ENCODE data around the gene KCNK2.

Gene KCNK2
- long read RNA-seq = 0 reads

DNA sequence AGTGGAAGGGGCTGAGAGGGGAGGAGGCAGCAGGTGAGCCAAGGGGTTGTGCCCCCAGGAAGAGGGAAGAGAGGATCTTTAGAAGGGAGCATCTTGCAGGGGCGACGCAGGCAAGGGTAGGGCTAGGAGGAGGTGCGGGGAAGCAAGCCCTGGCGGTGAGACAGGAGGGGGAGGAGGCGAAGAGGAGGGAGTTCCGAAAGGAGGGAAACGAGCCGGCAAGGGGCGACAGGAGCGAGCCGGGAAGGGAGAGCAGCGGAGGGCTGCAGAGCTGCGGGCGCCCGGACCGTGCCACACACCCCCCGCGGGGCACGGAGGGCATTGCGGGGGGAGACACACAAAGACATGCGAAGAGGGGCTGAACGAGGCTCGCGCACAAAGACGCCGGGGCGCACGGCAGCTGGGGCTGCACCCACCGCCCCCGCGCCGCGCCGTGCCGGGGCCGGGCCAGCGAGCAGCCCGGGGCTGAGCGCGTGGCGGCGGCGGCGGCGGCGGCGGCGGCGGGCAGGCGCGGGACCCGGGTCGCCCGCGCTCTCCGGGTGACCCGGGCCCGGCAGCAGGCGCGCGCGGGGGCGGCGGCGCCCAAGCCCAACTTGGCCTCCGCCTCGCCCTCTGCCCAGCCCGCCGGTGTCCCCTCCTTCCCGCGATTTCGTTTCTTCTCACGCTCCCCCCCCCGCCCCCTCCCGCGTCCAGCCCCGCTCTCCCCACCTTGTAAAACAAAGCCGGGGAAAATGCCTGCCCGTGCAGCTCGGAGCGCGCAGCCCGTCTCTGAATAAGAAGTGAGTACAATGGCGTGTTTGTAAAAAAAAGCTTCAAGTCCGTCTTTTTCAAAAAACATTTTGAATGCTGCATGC is at the start of gene KCNK2:
TSS of gene KCNK2 (plus strand) at position 206 of the 851 bp plus-strand sequence. CDS start 649 bp downstream, outside the sequence.
- TF ChIP-seq GABPA (IDR thresholded peaks at IDR 0.05; ENCODE audit: low read depth) (no peak), SPI1 (IDR thresholded peaks at IDR 0.05; ENCODE audit: borderline replicate concordance, low read depth) (no peak), POLR2AphosphoS5 (IDR thresholded peaks at IDR 0.05; ENCODE audit: low read depth) (no peak)
- TF ChIP-seq, protein P1, sequence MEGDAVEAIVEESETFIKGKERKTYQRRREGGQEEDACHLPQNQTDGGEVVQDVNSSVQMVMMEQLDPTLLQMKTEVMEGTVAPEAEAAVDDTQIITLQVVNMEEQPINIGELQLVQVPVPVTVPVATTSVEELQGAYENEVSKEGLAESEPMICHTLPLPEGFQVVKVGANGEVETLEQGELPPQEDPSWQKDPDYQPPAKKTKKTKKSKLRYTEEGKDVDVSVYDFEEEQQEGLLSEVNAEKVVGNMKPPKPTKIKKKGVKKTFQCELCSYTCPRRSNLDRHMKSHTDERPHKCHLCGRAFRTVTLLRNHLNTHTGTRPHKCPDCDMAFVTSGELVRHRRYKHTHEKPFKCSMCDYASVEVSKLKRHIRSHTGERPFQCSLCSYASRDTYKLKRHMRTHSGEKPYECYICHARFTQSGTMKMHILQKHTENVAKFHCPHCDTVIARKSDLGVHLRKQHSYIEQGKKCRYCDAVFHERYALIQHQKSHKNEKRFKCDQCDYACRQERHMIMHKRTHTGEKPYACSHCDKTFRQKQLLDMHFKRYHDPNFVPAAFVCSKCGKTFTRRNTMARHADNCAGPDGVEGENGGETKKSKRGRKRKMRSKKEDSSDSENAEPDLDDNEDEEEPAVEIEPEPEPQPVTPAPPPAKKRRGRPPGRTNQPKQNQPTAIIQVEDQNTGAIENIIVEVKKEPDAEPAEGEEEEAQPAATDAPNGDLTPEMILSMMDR (IDR thresholded peaks at IDR 0.05; ENCODE audit: insufficient read depth, low read length) = no peak
- TF ChIP-seq, protein P2, sequence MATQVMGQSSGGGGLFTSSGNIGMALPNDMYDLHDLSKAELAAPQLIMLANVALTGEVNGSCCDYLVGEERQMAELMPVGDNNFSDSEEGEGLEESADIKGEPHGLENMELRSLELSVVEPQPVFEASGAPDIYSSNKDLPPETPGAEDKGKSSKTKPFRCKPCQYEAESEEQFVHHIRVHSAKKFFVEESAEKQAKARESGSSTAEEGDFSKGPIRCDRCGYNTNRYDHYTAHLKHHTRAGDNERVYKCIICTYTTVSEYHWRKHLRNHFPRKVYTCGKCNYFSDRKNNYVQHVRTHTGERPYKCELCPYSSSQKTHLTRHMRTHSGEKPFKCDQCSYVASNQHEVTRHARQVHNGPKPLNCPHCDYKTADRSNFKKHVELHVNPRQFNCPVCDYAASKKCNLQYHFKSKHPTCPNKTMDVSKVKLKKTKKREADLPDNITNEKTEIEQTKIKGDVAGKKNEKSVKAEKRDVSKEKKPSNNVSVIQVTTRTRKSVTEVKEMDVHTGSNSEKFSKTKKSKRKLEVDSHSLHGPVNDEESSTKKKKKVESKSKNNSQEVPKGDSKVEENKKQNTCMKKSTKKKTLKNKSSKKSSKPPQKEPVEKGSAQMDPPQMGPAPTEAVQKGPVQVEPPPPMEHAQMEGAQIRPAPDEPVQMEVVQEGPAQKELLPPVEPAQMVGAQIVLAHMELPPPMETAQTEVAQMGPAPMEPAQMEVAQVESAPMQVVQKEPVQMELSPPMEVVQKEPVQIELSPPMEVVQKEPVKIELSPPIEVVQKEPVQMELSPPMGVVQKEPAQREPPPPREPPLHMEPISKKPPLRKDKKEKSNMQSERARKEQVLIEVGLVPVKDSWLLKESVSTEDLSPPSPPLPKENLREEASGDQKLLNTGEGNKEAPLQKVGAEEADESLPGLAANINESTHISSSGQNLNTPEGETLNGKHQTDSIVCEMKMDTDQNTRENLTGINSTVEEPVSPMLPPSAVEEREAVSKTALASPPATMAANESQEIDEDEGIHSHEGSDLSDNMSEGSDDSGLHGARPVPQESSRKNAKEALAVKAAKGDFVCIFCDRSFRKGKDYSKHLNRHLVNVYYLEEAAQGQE (IDR thresholded peaks at IDR 0.05; ENCODE audit: insufficient replicate concordance, low read depth) = no peak
- Histone ChIP-seq H3K27me3 (ENCODE audit: insufficient read depth, poor library complexity, severe bottlenecking) (peaks cover 38% of the 10 kb centered on the region), H3K27ac (replicated peaks) (no peak within 1 kb of the TSS), H3K4me3 (replicated peaks; ENCODE audit: insufficient read depth, low read length) (peak within 1 kb of the TSS; percentile 25)
- DNase-seq (ENCODE audit: low read depth in 1 of 2, low spot score in 1 of 2) = no peak

GRCh38 chr1:215032911-215033526 is 49.5 kb upstream of the KCNK2 start:
- H3K27me3 ChIP-seq (ENCODE audit: insufficient read depth, poor library complexity, severe bottlenecking) = no peaks in the 10 kb centered on the region
- no peak for TF ChIP-seq GABPA (IDR thresholded peaks at IDR 0.05; ENCODE audit: low read depth)
- H3K4me3 ChIP-seq (replicated peaks; ENCODE audit: insufficient read depth, low read length) = no peak overlapping the region
- H3K27ac ChIP-seq (replicated peaks) = no peak overlapping the region
- DNase-seq (ENCODE audit: low read depth in 1 of 2, low spot score in 1 of 2) = no peak

GRCh38 chr1:215040190-215040589 is 42.3 kb upstream of the KCNK2 start:
- no peak for DNase-seq (ENCODE audit: low read depth in 1 of 2, low spot score in 1 of 2)
- Histone ChIP-seq H3K27me3 (ENCODE audit: insufficient read depth, poor library complexity, severe bottlenecking) (no peaks in the 10 kb centered on the region), H3K27ac (replicated peaks) (no peak overlapping the region), H3K4me3 (replicated peaks; ENCODE audit: insufficient read depth, low read length) (no peak overlapping the region)
- TF ChIP-seq POLR2AphosphoS5 (IDR thresholded peaks at IDR 0.05; ENCODE audit: low read depth) = no peak
- TF ChIP-seq, protein P1 (IDR thresholded peaks at IDR 0.05; ENCODE audit: insufficient read depth, low read length) = no peak
- no peak for TF ChIP-seq GABPA (IDR thresholded peaks at IDR 0.05; ENCODE audit: low read depth)
- TF ChIP-seq, protein P2 (IDR thresholded peaks at IDR 0.05; ENCODE audit: insufficient replicate concordance, low read depth) = no peak
- no peak for TF ChIP-seq SPI1 (IDR thresholded peaks at IDR 0.05; ENCODE audit: borderline replicate concordance, low read depth)

- no peak for DNase-seq (ENCODE audit: low read depth in 1 of 2, low spot score in 1 of 2)
- Histone ChIP-seq H3K27ac (replicated peaks) (no peak overlapping the region), H3K4me3 (replicated peaks; ENCODE audit: insufficient read depth, low read length) (no peak overlapping the region), H3K27me3 (ENCODE audit: insufficient read depth, poor library complexity, severe bottlenecking) (no peaks in the 10 kb centered on the region)
- TF ChIP-seq, protein P1 (IDR thresholded peaks at IDR 0.05; ENCODE audit: insufficient read depth, low read length) = no peak
Measured at GRCh38 chr1:215043401-215043800, 39.1 kb upstream of the KCNK2 start.
